22Rv1 (cell line): ENCODE data around the gene ZNF618.

Experiments used
- ZFX ChIP-seq: fragments of 450-650 bp; IDR thresholded peaks from 2 replicates; pipeline ENCODE4 v1.6.1; 2017; ENCODE audit warnings: antibody characterized with exemption, borderline replicate concordance
- TF ChIP-seq, protein P1 (sequence below): fragments of 450-650 bp; IDR thresholded peaks from 2 replicates; pipeline ENCODE4 v1.5.1; 2017; ENCODE audit warnings: mild to moderate bottlenecking

DNA sequence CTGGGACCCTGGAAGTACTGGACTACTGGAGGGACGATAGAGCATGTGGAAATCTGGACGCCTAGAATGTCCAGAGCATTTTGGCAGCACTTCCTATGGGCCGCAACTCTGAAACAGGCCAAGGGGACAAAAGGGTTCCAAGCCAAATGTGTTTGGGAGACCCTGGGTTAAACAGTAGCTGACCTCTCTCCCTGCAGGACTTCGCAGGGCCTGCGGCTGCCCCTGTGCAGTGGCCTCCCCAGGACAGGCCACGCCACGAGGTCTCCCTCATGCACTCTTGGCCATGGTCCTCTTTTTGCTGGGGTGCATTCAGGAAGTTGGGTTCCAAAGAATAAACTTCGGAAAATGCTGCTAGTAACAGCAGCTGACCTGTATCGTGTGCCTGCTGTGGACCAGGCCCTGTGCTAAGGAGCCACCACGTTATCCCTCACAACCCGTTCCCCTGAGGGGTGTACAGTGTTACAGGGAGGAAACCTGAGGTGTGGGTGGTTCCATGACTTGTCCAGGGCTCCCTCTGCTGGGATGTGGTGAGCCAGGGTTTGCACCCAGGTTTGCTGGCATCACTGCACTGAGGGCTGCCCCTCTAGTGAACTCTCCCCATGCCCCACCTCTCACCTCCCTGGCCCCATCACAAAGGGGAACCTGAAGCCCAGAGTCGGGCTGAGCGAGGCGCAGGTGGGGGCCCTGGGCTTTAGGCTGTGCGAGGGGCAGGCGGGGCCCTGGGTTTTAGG is 122.6 kb downstream of the ZNF618 start:
- TF ChIP-seq, protein P1, sequence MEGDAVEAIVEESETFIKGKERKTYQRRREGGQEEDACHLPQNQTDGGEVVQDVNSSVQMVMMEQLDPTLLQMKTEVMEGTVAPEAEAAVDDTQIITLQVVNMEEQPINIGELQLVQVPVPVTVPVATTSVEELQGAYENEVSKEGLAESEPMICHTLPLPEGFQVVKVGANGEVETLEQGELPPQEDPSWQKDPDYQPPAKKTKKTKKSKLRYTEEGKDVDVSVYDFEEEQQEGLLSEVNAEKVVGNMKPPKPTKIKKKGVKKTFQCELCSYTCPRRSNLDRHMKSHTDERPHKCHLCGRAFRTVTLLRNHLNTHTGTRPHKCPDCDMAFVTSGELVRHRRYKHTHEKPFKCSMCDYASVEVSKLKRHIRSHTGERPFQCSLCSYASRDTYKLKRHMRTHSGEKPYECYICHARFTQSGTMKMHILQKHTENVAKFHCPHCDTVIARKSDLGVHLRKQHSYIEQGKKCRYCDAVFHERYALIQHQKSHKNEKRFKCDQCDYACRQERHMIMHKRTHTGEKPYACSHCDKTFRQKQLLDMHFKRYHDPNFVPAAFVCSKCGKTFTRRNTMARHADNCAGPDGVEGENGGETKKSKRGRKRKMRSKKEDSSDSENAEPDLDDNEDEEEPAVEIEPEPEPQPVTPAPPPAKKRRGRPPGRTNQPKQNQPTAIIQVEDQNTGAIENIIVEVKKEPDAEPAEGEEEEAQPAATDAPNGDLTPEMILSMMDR = peak; percentile 13; the same call in 1 of the 2 replicates
- TF ChIP-seq ZFX = no peak
